ENCODE measurements around the gene TCAF1. TPM values are rescaled to one million over a fixed set of nuclear protein-coding genes. Genes with fewer than 3 reads are reported as not detected.

TCAF1 gene
- total RNA-seq, 1 experiment from 2014 or later: 26.7 TPM

- TSS peak; percentile 23 for BruUV-seq (replicated peaks)
- CTCF ChIA-PET: interaction anchor here (0.6 to 3.1 kb wide), 2 partner anchors 8 to 248 kb away, joined by 3 to 32 read pairs; no protein-coding TSS in a partner anchor
- Mint-ChIP-seq H3K4me1 (ENCODE audit: low read depth, unreplicated experiment) (peaks cover 26% of the 10 kb centered on the region), H3K27ac (ENCODE audit: unreplicated experiment) (peak overlapping the region; percentile 83), H3K27me3 (ENCODE audit: unreplicated experiment) (no peaks in the 10 kb centered on the region), H3K4me3 (ENCODE audit: low read depth, unreplicated experiment) (peak overlapping the region; percentile 88), H3K9me3 (ENCODE audit: low read depth, unreplicated experiment) (no peaks in the 10 kb centered on the region), H3K36me3 (ENCODE audit: insufficient read depth, unreplicated experiment) (peaks cover 15% of the 10 kb centered on the region)
- DNase-seq: no peak
- no peak for TF ChIP-seq CTCF (IDR thresholded peaks at IDR 0.05; ENCODE audit: unreplicated experiment)
- intact Hi-C loops (cut with micrococcal nuclease; ENCODE audit: unreplicated experiment): loop anchor here (2.0 to 5.0 kb wide), 3 partner anchors 72 to 227 kb away; no protein-coding TSS in a partner anchor
Measured at GRCh38 chr7:143900230-143900766, 1.7 kb downstream of the TCAF1 start.

- no peaks in the 10 kb centered on the region for H3K9me3 Mint-ChIP-seq (ENCODE audit: low read depth, unreplicated experiment)
- CTCF ChIA-PET: no interaction called here
- intact Hi-C loops (cut with micrococcal nuclease; ENCODE audit: unreplicated experiment): no loop called here
- TF ChIP-seq CTCF (IDR thresholded peaks at IDR 0.05; ENCODE audit: unreplicated experiment): no peak
- H3K27ac Mint-ChIP-seq (ENCODE audit: unreplicated experiment): no peak overlapping the region
- no peak for DNase-seq
- H3K4me3 Mint-ChIP-seq (ENCODE audit: low read depth, unreplicated experiment): no peak overlapping the region
- no TSS peak for BruUV-seq (replicated peaks)
- no peaks in the 10 kb centered on the region for H3K27me3 Mint-ChIP-seq (ENCODE audit: unreplicated experiment)
- H3K36me3 Mint-ChIP-seq (ENCODE audit: insufficient read depth, unreplicated experiment): peaks cover 15% of the 10 kb centered on the region
- peaks cover 20% of the 10 kb centered on the region for H3K4me1 Mint-ChIP-seq (ENCODE audit: low read depth, unreplicated experiment)
Measured at GRCh38 chr7:143898810-143899209, 3.2 kb downstream of the TCAF1 start.

GRCh38 chr7:143896667-143897066 lies 5.3 kb downstream of the TCAF1 start:
- DNase-seq: no peak
- Mint-ChIP-seq H3K36me3 (ENCODE audit: insufficient read depth, unreplicated experiment) (peaks cover 9% of the 10 kb centered on the region), H3K9me3 (ENCODE audit: low read depth, unreplicated experiment) (no peaks in the 10 kb centered on the region)

DNA sequence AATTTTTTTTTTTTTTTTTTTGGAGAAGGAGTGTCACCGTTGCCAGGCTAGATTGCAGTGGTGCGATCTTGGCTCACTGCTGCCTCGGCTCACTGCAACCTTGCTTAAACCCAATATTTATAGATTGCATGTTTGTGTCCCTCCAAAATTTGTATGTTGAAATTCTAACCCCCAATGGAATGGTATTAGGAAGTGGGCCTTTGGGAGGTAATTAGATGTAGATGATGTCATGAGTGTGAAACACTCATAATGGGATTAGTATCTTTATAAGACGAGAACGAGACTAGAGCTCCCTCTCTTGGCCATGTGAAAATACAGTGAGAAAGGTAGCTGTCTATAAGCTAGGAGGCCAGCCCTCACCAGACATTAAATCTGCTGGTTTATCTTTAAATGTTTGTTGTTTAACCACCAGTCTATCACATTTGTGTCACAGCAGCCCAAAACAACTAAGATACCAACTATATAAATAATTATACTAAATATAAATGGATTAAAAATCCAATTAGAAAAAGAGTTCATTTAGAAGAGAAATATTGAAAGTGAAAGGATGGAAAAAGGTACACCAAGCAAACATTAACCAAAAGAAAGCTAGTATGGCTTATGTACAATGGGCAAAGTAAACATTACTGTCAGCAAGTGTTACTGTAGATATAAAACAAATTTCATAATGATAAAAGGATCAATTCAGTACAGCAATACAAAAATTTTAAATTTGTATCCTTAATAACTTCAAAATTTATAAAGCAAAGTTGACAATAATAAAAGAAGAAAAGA lies 9.3 kb downstream of the TCAF1 start:
- no peaks in the 10 kb centered on the region for H3K36me3 Mint-ChIP-seq (ENCODE audit: insufficient read depth, unreplicated experiment)
- intact Hi-C loops (cut with micrococcal nuclease; ENCODE audit: unreplicated experiment): no loop called here
- H3K4me3 Mint-ChIP-seq (ENCODE audit: low read depth, unreplicated experiment): peak overlapping the region; percentile 28
- TF ChIP-seq CTCF (IDR thresholded peaks at IDR 0.05; ENCODE audit: unreplicated experiment): peak; percentile 52
- peak; percentile 52 for DNase-seq
- CTCF ChIA-PET: interaction anchor here (0.6 to 2.2 kb wide), 5 partner anchors 9 to 235 kb away, joined by 3 to 32 read pairs (median 4); partner anchors contain the start of gene TCAF1
- no TSS peak for BruUV-seq (replicated peaks)
- peaks cover 15% of the 10 kb centered on the region for H3K4me1 Mint-ChIP-seq (ENCODE audit: low read depth, unreplicated experiment)
- no peaks in the 10 kb centered on the region for H3K9me3 Mint-ChIP-seq (ENCODE audit: low read depth, unreplicated experiment)
- no peaks in the 10 kb centered on the region for H3K27me3 Mint-ChIP-seq (ENCODE audit: unreplicated experiment)
- no peak overlapping the region for H3K27ac Mint-ChIP-seq (ENCODE audit: unreplicated experiment)

More at GRCh38 chr7:143896667-143897066, 5.3 kb downstream of the TCAF1 start:
- intact Hi-C loops (cut with micrococcal nuclease; ENCODE audit: unreplicated experiment): no loop called here
- BruUV-seq (replicated peaks): no TSS peak
- H3K4me3 Mint-ChIP-seq (ENCODE audit: low read depth, unreplicated experiment): no peak overlapping the region
- no peak for TF ChIP-seq CTCF (IDR thresholded peaks at IDR 0.05; ENCODE audit: unreplicated experiment)
- H3K4me1 Mint-ChIP-seq (ENCODE audit: low read depth, unreplicated experiment): peaks cover 29% of the 10 kb centered on the region
- H3K27ac Mint-ChIP-seq (ENCODE audit: unreplicated experiment): no peak overlapping the region
- H3K27me3 Mint-ChIP-seq (ENCODE audit: unreplicated experiment): no peaks in the 10 kb centered on the region
- CTCF ChIA-PET: no interaction called here

Data from Calu3 (cell line).